Neuronal stem cell (in vitro differentiated cells): ENCODE measurements around the gene KCTD5.
"Not testable (repeated sequence)": the region's sequence is repeated elsewhere in the genome, so short reads cannot be mapped to it uniquely, and the experiment has no call there.

Experiments
- DNase-seq: peaks from one replicate; pipeline ENCODE4 v3.0.0-alpha.2; 2013; ENCODE audit warnings: low spot score
- H2AFZ ChIP-seq: one replicate; pipeline ENCODE4 v1.6.1; 2013; ENCODE audit warnings: mild to moderate bottlenecking, low read length, inconsistent platforms
- H2AK5ac ChIP-seq: 2 replicates; pipeline ENCODE4 v1.6.1; 2013; ENCODE audit warnings: low read depth, mild to moderate bottlenecking, inconsistent platforms, low read length, moderate library complexity, mixed read lengths
- H2BK120ac ChIP-seq: 2 replicates; pipeline ENCODE4 v1.6.1; 2013; ENCODE audit warnings: low read depth, mild to moderate bottlenecking, inconsistent platforms, low read length, moderate library complexity, mixed read lengths
- H2BK12ac ChIP-seq: one replicate; pipeline ENCODE4 v1.6.1; 2013; ENCODE audit warnings: low read length, inconsistent platforms
- H2BK15ac ChIP-seq: 2 replicates; pipeline ENCODE4 v1.6.1; 2013; ENCODE audit warnings: mild to moderate bottlenecking, low read length, inconsistent platforms, mixed read lengths
- H2BK5ac ChIP-seq: one replicate; pipeline ENCODE4 v1.6.1; 2013; ENCODE audit warnings: inconsistent platforms, mild to moderate bottlenecking, low read length, moderate library complexity
- H3K14ac ChIP-seq: one replicate; pipeline ENCODE4 v1.6.1; 2013; ENCODE audit warnings: low read length, inconsistent platforms
- H3K18ac ChIP-seq: 2 replicates; pipeline ENCODE4 v1.6.1; 2013; ENCODE audit warnings: low read length, inconsistent platforms
- H3K23ac ChIP-seq: 2 replicates; pipeline ENCODE4 v1.6.1; 2013; ENCODE audit warnings: low read depth, mild to moderate bottlenecking, mixed read lengths, low read length, inconsistent platforms; ENCODE audit not compliant: poor library complexity
- H3K27ac ChIP-seq: replicated peaks from 3 replicates; pipeline ENCODE4 v1.5.1; 2013; ENCODE audit warnings: low read length, inconsistent platforms
- H3K27me3 ChIP-seq, 3 experiments: 2 replicates each; pipeline ENCODE4 v1.6.1; 2013; ENCODE audit warnings: low read length in 3 of 3, mild to moderate bottlenecking in 2 of 3, inconsistent platforms in 1 of 3, low read depth in 1 of 3, mixed read lengths in 1 of 3, moderate library complexity in 1 of 3; ENCODE audit not compliant: control insufficient read depth in 3 of 3, insufficient read depth in 3 of 3
- H3K36me3 ChIP-seq, 2 donors: replicated peaks in 1 of 2; 2 replicates each; pipeline ENCODE4 v1.6.1; 2013; ENCODE audit warnings: low read length in 2 of 2; ENCODE audit not compliant: control insufficient read depth in 2 of 2, insufficient read depth in 2 of 2
- H3K4ac ChIP-seq: 2 replicates; pipeline ENCODE4 v1.6.1; 2013; ENCODE audit warnings: inconsistent platforms, mild to moderate bottlenecking, low read length, moderate library complexity
- H3K4me1 ChIP-seq, 2 donors: 1 replicate in 1 of 2; 2 replicates in 1 of 2; pipeline ENCODE4 v1.6.1; 2013; ENCODE audit warnings: low read length in 2 of 2, low read depth in 1 of 2; ENCODE audit not compliant: control insufficient read depth in 2 of 2, insufficient read depth in 1 of 2
- H3K4me2 ChIP-seq: one replicate; pipeline ENCODE4 v1.6.1; 2013; ENCODE audit warnings: mild to moderate bottlenecking, low read length, inconsistent platforms; ENCODE audit not compliant: insufficient read depth, poor library complexity, severe bottlenecking
- H3K4me3 ChIP-seq, 2 donors: 2 replicates each; pipeline ENCODE4 v1.5.1; 2013; ENCODE audit warnings: low read length in 2 of 2, mild to moderate bottlenecking in 2 of 2, inconsistent platforms in 1 of 2, moderate library complexity in 1 of 2
- H3K79me1 ChIP-seq: one replicate; pipeline ENCODE4 v1.6.1; 2013; ENCODE audit warnings: low read depth, mild to moderate bottlenecking, inconsistent platforms, low read length, moderate library complexity
- H3K9ac ChIP-seq: one replicate; pipeline ENCODE4 v1.6.1; 2013; ENCODE audit warnings: mild to moderate bottlenecking, low read depth, low read length, inconsistent platforms; ENCODE audit not compliant: poor library complexity
- H3K9me3 ChIP-seq, 2 donors: replicated peaks in 1 of 2; 2 replicates each; pipeline versions ENCODE3 to v1.6.1; 2013; ENCODE audit warnings: low read length in 2 of 2, mild to moderate bottlenecking in 2 of 2, inconsistent platforms in 1 of 2, low read depth in 1 of 2, mixed read lengths in 1 of 2, moderate library complexity in 1 of 2; ENCODE audit not compliant: control insufficient read depth in 2 of 2, insufficient read depth in 1 of 2
- H4K8ac ChIP-seq: one replicate; pipeline ENCODE4 v1.6.1; 2013; ENCODE audit warnings: low read depth, mild to moderate bottlenecking, inconsistent platforms, low read length, moderate library complexity
- H4K91ac ChIP-seq: one replicate; pipeline ENCODE4 v1.6.1; 2013; ENCODE audit warnings: low read length, low read depth, mild to moderate bottlenecking, inconsistent platforms; ENCODE audit not compliant: poor library complexity
- WGBS, 2 donors: extraction: QIAGEN DNeasy Blood & Tissue Kit; methylation state at CpG; one replicate each; pipeline ENCODE4 v1.1.7; 2013; ENCODE audit warnings: missing lambda C conversion rate in 2 of 2, mixed read lengths in 1 of 2; ENCODE audit not compliant: insufficient read length in 2 of 2, insufficient replicate concordance in 1 of 2; ENCODE audit errors: extremely low coverage in 2 of 2; 5-methylcytosine and 5-hydroxymethylcytosine counted together

The KCTD5 gene

DNA sequence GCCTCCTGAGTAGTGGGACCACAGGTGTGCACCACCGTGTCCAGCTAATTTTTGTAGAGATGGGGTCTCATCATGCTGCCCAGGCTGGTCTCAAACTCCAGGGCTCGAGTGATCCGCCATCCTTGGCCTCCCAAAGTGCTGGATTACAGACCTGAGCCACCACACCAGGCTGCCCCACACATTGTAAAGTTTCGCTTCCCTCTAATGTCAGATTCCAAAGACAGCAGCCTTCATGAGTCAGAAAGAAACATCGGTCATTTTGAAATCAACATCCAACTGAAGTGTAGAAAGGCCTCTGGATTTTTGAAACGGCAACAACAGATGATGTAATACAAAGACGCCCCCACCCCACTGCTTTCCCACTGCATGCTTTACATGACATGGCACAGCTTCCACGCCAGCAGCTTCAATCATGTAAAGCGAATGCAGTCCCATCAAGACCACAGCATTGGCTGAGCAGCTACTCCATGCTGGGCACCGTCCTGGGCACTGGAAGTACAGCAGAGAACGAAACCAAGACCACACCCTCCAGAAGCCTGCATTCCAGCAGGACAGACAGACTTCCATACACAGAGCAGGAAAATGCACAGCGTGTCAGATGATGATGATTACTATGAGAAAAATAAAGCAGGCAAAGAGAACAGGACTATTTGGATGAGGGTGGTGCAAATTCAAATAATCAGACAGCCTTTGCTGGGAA is 37.4 kb upstream of the KCTD5 start:
- not testable (repeated sequence) for H3K23ac ChIP-seq, H3K9ac ChIP-seq, H4K91ac ChIP-seq, H4K8ac ChIP-seq, H3K27ac ChIP-seq, H2AK5ac ChIP-seq, H3K4ac ChIP-seq, H3K9me3 ChIP-seq, H2BK15ac ChIP-seq, H2BK120ac ChIP-seq, H3K4me3 ChIP-seq, H3K14ac ChIP-seq, H3K27me3 ChIP-seq, H3K4me1 ChIP-seq, H3K79me1 ChIP-seq, DNase-seq, H3K4me2 ChIP-seq, H2BK12ac ChIP-seq, H3K36me3 ChIP-seq, H3K18ac ChIP-seq, H2BK5ac ChIP-seq, H2AFZ ChIP-seq
- WGBS, 2 donors = no CpG with 5 or more reads among the region's 12 CpGs

DNA sequence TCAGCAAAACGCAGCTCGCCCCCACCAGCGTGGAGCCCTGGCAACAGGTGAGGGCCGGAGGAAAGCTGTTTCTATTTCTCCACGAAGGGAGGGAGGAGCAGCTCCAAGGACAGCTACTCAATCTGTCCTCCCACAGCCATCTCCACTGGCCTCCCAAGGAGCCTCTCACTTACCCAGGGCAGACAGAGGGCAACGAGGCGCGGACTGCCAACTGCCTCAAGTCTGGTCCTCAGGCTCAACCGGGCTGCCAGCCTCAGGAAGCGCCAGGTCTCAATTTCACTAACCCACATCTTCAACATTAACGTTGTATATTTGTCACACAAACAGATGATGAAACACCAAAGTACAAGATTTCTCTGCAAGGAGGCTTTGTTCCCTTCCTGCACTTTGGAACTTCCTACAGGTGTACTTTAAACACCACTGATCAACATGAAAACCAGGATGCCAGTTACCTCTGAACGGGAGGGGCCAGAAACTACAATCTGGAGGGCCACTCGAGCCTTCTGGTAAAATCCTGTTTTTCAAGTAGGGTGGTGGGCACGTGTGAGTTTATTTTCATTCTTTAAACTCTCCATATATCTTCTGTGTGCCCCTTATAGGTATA is 31.0 kb upstream of the KCTD5 start:
- not testable (repeated sequence) for H3K9ac ChIP-seq, H2AFZ ChIP-seq, H3K27ac ChIP-seq, H2BK12ac ChIP-seq, H3K27me3 ChIP-seq, H3K14ac ChIP-seq, H3K23ac ChIP-seq, H3K4ac ChIP-seq, H2AK5ac ChIP-seq, H3K4me1 ChIP-seq, H4K8ac ChIP-seq, H3K79me1 ChIP-seq, DNase-seq, H3K4me2 ChIP-seq, H3K18ac ChIP-seq, H2BK5ac ChIP-seq, H2BK120ac ChIP-seq, H2BK15ac ChIP-seq, H4K91ac ChIP-seq, H3K36me3 ChIP-seq, H3K4me3 ChIP-seq, H3K9me3 ChIP-seq
- WGBS, 2 donors = no CpG with 5 or more reads among the region's 14 CpGs

DNA sequence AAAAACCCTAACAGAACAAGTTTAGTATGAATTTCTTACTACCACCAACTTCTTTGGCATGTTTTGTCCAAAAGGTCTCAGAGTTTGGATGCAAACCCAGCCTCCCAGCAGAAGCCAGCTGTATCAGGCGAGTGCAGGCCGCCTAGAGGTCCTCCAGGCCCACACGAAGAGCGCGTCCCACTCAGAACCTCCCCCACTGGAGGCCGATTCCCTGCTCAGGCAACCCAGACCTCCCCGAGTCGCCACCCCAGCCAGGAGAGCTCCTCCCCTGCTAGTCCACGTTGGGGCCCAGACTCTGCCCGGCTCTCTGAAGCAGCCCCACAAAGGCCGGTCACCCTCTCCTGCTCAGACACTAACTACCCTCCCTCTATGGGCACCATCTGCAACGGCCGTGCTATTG is 28.4 kb upstream of the KCTD5 start:
- WGBS, 2 donors = no CpG with 5 or more reads among the region's 13 CpGs
- H2BK15ac ChIP-seq, H3K4me1 ChIP-seq, H3K4ac ChIP-seq, H3K36me3 ChIP-seq, H3K14ac ChIP-seq, H2AK5ac ChIP-seq, H3K4me3 ChIP-seq, H3K9me3 ChIP-seq, H4K8ac ChIP-seq, H3K27me3 ChIP-seq, H3K79me1 ChIP-seq, H3K9ac ChIP-seq, DNase-seq, H2BK12ac ChIP-seq, H3K4me2 ChIP-seq, H3K27ac ChIP-seq, H3K18ac ChIP-seq, H2AFZ ChIP-seq, H4K91ac ChIP-seq, H3K23ac ChIP-seq, H2BK120ac ChIP-seq, H2BK5ac ChIP-seq: not testable (repeated sequence)

DNA sequence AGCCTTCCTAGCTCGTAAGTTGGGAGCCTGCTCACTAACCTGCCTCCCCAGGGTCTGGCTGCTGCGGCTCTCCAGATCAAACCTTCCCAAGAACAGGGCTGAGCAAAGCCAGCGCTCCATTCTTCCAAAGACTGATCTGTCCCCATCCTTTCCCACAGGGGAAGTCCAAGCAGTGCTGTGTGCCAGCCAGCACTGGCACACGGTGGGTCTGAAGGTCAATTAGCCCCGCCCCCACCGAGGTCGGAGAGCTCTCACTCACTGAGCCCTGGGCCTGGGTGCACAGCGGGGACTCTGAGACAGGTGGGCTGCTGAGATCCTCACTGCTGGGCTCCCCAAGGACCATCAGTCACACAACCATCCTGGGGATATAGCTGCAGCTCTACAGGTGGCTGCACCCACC is 27.4 kb upstream of the KCTD5 start:
- WGBS, 2 donors = no CpG with 5 or more reads among the region's 8 CpGs

More for the DNA sequence above, 27.4 kb upstream of the KCTD5 start:
- H3K23ac ChIP-seq, H3K9ac ChIP-seq, H3K4ac ChIP-seq, H2BK15ac ChIP-seq, H3K4me1 ChIP-seq, H3K18ac ChIP-seq, H3K4me2 ChIP-seq, H2AK5ac ChIP-seq, H4K91ac ChIP-seq, H3K9me3 ChIP-seq, H3K27ac ChIP-seq, H2AFZ ChIP-seq, H2BK12ac ChIP-seq, H3K14ac ChIP-seq, H2BK5ac ChIP-seq, H4K8ac ChIP-seq, H2BK120ac ChIP-seq, H3K36me3 ChIP-seq, H3K79me1 ChIP-seq, H3K4me3 ChIP-seq, DNase-seq, H3K27me3 ChIP-seq: not testable (repeated sequence)
